Osteocyte (in vitro differentiated cells): Measurements from ENCODE around the gene TIPRL. TPM values are rescaled to one million over a fixed set of nuclear protein-coding genes. Genes with fewer than 3 reads are reported as not detected.

Experiments
- DNase-seq: peaks from one replicate; pipeline ENCODE4 v3.0.0; 2021; ENCODE audit warnings: mixed read lengths; ENCODE audit not compliant: unreplicated experiment; ENCODE audit errors: extremely low spot score
- H3K27ac Mint-ChIP-seq: one replicate; pipeline ENCODE4 v1.8.0; 2021; ENCODE audit warnings: mild to moderate bottlenecking, mixed read lengths; ENCODE audit not compliant: unreplicated experiment
- H3K27me3 Mint-ChIP-seq: one replicate; pipeline ENCODE4 v1.8.0; 2021; ENCODE audit warnings: mixed read lengths; ENCODE audit not compliant: unreplicated experiment
- H3K36me3 Mint-ChIP-seq: one replicate; pipeline ENCODE4 v1.8.0; 2021; ENCODE audit warnings: mixed read lengths; ENCODE audit not compliant: unreplicated experiment
- H3K4me1 Mint-ChIP-seq: one replicate; pipeline ENCODE4 v1.8.0; 2021; ENCODE audit warnings: mixed read lengths; ENCODE audit not compliant: unreplicated experiment
- H3K4me3 Mint-ChIP-seq: one replicate; pipeline ENCODE4 v1.8.0; 2021; ENCODE audit warnings: mild to moderate bottlenecking, moderate library complexity, mixed read lengths; ENCODE audit not compliant: unreplicated experiment
- H3K9me3 Mint-ChIP-seq: one replicate; pipeline ENCODE4 v1.8.0; 2021; ENCODE audit warnings: mixed read lengths; ENCODE audit not compliant: unreplicated experiment
- total RNA-seq: library from RNA; stranded (reverse); gene quantifications from 2 replicates; pipeline ENCODE4 v1.2.1, GENCODE V29; 2021
- TF ChIP-seq, protein P1 (sequence below): fragments of 200-600 bp; sonication (generic); IDR thresholded peaks from 2 replicates; pipeline ENCODE4 v1.5.0; 2021; ENCODE audit warnings: antibody characterized with exemption, mild to moderate bottlenecking, moderate library complexity

TIPRL gene
- total RNA-seq, 1 donor from 2014 or later, result 41.8 TPM

GRCh38 chr1:168245042-168245441 is 66.3 kb downstream of the TIPRL start:
- Mint-ChIP-seq H3K4me3 (no peak overlapping the region), H3K9me3 (no peaks in the 10 kb centered on the region), H3K27me3 (no peaks in the 10 kb centered on the region), H3K36me3 (peaks cover 65% of the 10 kb centered on the region), H3K4me1 (peaks cover 66% of the 10 kb centered on the region), H3K27ac (peak overlapping the region; percentile 94)
- no peak for DNase-seq
- TF ChIP-seq, protein P1, sequence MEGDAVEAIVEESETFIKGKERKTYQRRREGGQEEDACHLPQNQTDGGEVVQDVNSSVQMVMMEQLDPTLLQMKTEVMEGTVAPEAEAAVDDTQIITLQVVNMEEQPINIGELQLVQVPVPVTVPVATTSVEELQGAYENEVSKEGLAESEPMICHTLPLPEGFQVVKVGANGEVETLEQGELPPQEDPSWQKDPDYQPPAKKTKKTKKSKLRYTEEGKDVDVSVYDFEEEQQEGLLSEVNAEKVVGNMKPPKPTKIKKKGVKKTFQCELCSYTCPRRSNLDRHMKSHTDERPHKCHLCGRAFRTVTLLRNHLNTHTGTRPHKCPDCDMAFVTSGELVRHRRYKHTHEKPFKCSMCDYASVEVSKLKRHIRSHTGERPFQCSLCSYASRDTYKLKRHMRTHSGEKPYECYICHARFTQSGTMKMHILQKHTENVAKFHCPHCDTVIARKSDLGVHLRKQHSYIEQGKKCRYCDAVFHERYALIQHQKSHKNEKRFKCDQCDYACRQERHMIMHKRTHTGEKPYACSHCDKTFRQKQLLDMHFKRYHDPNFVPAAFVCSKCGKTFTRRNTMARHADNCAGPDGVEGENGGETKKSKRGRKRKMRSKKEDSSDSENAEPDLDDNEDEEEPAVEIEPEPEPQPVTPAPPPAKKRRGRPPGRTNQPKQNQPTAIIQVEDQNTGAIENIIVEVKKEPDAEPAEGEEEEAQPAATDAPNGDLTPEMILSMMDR, result no peak

DNA sequence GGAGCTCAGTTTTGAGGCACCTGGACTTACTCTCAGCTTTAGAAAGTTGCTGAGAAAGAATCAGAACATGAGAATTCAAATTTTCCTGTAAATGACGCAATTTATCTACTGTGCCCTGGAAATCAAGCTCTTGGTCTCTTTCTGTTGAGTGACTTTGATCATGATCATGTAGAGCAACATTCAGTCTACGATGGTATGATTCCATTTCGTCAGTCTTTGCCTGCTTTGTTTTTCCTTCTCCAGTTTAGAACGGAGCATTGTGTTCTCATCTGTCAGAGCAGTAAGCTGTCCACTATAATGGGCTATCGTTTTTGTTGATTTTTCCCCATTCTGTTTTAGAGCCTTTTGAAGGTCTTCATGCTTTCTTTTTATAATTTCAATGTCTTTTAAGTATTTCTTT is 67.7 kb downstream of the TIPRL start:
- Mint-ChIP-seq H3K27ac (peak overlapping the region; percentile 4), H3K27me3 (no peaks in the 10 kb centered on the region), H3K9me3 (no peaks in the 10 kb centered on the region), H3K36me3 (peaks cover 63% of the 10 kb centered on the region), H3K4me3 (no peak overlapping the region), H3K4me1 (peaks cover 72% of the 10 kb centered on the region)
- TF ChIP-seq, protein P1, result no peak
- DNase-seq, result no peak

Other genes starting within 250 kb of the TIPRL start
- 56.8 and 60.9 TPM in 2 replicates for gene DCAF6, start 242.3 kb upstream of the TIPRL start, total RNA-seq
- gene MPC2, start 241.9 kb upstream of the TIPRL start, total RNA-seq, result 48.2 and 50.8 TPM in 2 replicates
- gene GPR161, start 42.0 kb upstream of the TIPRL start, total RNA-seq, result 36.8 and 38.5 TPM in 2 replicates
- gene SFT2D2, start 47.0 kb downstream of the TIPRL start, total RNA-seq, result 93.0 and 99.6 TPM in 2 replicates
- gene TBX19, start 101.9 kb downstream of the TIPRL start, total RNA-seq, result 2.5 and 3.5 TPM in 2 replicates